HAP-1 (cell line): ENCODE results near the gene OR2F1.
"Not testable (repeated sequence)": the region's sequence is repeated elsewhere in the genome, so short reads cannot be mapped to it uniquely, and the experiment has no call there.

Experiments
- DNase-seq, 2 experiments: peaks; one replicate each; pipeline ENCODE4 v3.0.0-alpha.2; 2016 to 2020; ENCODE audit warnings: low spot score in 2 of 2
- H3K27me3 ChIP-seq: fragments of 250-450 bp; sonication (Bioruptor Pico); 2 replicates; pipeline ENCODE4 v1.5.1; 2020; ENCODE audit warnings: low read depth, mild to moderate bottlenecking, moderate library complexity
- H3K36me3 ChIP-seq: fragments of 250-450 bp; sonication (Bioruptor Pico); replicated peaks from 2 replicates; pipeline ENCODE4 v1.5.1; 2020; ENCODE audit warnings: mild to moderate bottlenecking
- H3K4me1 ChIP-seq: fragments of 250-450 bp; sonication (Bioruptor Pico); 2 replicates; pipeline ENCODE4 v1.5.1; 2020; ENCODE audit warnings: mild to moderate bottlenecking
- H3K4me3 ChIP-seq: fragments of 250-450 bp; sonication (Bioruptor Pico); 2 replicates; pipeline ENCODE4 v1.5.1; 2020; ENCODE audit warnings: mild to moderate bottlenecking, moderate library complexity
- H3K9me3 ChIP-seq: fragments of 250-450 bp; sonication (Bioruptor Pico); 2 replicates; pipeline ENCODE4 v1.5.1; 2020; ENCODE audit warnings: mild to moderate bottlenecking, moderate library complexity
- in situ Hi-C: fragments of 300-500 bp; cut with MboI; formaldehyde crosslinking; loops from 3 replicates; pipeline ENCODE4 v1.14.3; 2020; ENCODE audit warnings: low sequenced_read_pairs, inconsistent platforms, mixed read lengths

OR2F1 gene

GRCh38 chr7:144006029-144006691 lies 51.5 kb downstream of the OR2F1 start:
- in situ Hi-C loops: no loop called here
- no peak for DNase-seq
- Histone ChIP-seq H3K36me3 (no peaks in the 10 kb centered on the region), H3K4me3 (no peak overlapping the region), H3K27me3 (no peaks in the 10 kb centered on the region), H3K4me1 (no peaks in the 10 kb centered on the region), H3K9me3 (no peaks in the 10 kb centered on the region)

DNA sequence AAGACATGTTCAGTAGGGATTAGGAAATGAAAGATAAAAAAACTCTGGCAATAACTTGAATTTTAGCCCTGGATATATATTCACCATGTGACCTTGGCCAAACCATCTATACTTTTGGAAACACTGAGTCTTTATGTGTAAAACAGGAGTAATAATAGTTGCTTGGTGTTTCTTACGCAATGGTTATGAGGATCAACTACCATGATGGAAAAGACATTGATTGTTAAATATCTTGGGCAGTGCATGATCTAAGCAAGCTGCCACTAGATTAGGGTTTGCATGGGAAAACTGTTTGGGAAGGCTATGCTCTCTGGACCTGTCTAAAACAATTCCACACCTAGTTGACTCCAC lies 52.0 kb downstream of the OR2F1 start:
- Histone ChIP-seq H3K4me1 (no peaks in the 10 kb centered on the region), H3K27me3 (no peaks in the 10 kb centered on the region), H3K36me3 (no peaks in the 10 kb centered on the region), H3K9me3 (no peaks in the 10 kb centered on the region), H3K4me3 (no peak overlapping the region)
- in situ Hi-C loops: no loop called here
- DNase-seq: no peak

- no peaks in the 10 kb centered on the region for H3K36me3 ChIP-seq
- no peaks in the 10 kb centered on the region for H3K27me3 ChIP-seq
- in situ Hi-C loops: no loop called here
- no peak for DNase-seq
- no peaks in the 10 kb centered on the region for H3K9me3 ChIP-seq
- no peak overlapping the region for H3K4me3 ChIP-seq
- no peaks in the 10 kb centered on the region for H3K4me1 ChIP-seq
Measured at GRCh38 chr7:144009361-144009760, 54.7 kb downstream of the OR2F1 start.

DNA sequence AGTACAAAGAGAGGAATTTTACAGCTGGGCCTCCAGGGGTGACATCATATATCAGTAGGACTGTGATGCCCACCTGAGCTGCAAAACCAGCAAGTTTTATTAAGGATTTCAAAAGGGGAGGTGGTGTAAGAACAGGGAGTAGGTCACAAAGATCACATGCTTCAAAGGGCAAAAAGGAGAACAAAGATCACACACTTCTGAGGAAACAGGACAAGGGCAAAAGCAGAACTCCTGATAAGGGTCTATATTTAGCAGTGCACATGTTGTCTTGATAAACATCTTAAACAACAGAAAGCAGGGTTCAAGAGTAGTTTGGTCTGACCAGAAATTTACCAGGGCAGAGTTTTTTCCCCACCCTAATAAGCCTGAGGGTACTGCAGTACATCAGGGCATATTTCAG lies 55.4 kb downstream of the OR2F1 start:
- H3K9me3 ChIP-seq, in situ Hi-C loops, H3K36me3 ChIP-seq, H3K4me1 ChIP-seq, DNase-seq, H3K4me3 ChIP-seq, H3K27me3 ChIP-seq: not testable (repeated sequence)

- H3K36me3 ChIP-seq, H3K4me1 ChIP-seq, H3K9me3 ChIP-seq, in situ Hi-C loops, H3K27me3 ChIP-seq, DNase-seq, H3K4me3 ChIP-seq: not testable (repeated sequence)
Measured at GRCh38 chr7:144010821-144011220, 56.2 kb downstream of the OR2F1 start.

DNA sequence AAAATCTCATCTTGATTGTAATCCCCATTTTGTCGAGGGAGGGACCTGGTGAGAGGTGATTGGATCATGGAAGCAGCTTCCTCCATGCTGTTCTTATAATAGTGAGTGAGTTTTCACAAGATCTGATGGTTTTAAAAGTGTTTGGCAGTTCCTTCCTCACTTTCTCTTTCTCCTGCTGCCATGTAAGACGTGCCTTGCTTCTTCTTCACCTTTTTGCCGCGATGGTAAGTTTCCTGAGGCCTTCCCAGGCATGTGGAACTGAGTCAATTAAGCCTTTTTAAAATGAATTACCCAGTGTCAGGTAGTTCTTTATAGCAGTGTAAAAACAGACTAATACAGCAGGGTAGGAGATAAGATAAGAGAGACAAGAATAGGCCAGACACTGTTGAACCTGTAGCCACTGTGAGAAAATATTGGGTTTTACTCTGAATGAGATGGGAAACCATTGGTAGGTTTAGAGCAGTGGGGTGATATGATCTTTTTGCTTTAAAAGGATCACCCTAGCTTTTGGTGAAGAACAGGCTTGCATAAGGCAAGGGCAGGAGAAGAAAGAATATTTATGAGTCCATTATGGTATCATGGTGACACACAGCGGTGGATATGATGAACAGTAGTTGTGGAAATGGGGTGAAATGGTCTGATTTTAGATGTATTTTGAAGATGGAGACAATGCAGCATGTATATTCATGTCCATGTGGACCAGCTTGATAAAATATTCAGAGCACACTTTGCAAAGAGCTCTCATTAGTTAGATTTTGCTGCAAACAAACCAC lies 57.0 kb downstream of the OR2F1 start:
- in situ Hi-C loops: no loop called here
- Histone ChIP-seq H3K4me3 (no peak overlapping the region), H3K27me3 (no peaks in the 10 kb centered on the region), H3K9me3 (no peaks in the 10 kb centered on the region), H3K4me1 (no peaks in the 10 kb centered on the region), H3K36me3 (no peaks in the 10 kb centered on the region)
- no peak for DNase-seq
